C4-2B (cell line): ENCODE results near the gene STK40.

Experiments used
- H3K27ac ChIP-seq: fragments of 450-650 bp; 2 replicates; pipeline ENCODE4 v1.5.1; 2017
- ZFX ChIP-seq: fragments of 450-650 bp; IDR thresholded peaks from 2 replicates; pipeline ENCODE4 v1.6.1; 2017
- TF ChIP-seq, protein P1 (sequence below): fragments of 450-650 bp; conservative IDR thresholded peaks from 2 replicates; pipeline ENCODE4 v1.5.1; 2017; ENCODE audit warnings: mild to moderate bottlenecking

Gene STK40

DNA sequence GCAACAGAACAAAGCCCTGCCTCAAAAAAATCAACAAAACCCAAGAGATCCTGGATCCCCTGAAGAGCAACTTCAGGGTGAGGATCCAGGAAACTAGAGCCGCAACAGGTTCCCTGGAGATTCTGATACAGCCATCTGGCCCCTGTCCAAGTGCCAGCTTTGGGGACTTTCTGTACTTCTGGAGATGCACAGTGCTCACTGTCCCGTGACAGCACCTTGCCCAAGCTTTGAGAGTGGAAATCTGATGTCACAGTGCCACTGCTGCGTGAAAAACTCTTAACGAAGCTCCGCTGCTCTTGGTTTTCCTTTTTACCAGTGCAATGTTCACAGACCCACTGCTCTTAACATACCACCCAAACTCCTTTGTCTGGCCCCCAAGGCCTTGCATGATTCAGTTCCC is 26.3 kb downstream of the STK40 start:
- H3K27ac ChIP-seq: peak overlapping the region; percentile 5; the same call in 1 of the 2 replicates

DNA sequence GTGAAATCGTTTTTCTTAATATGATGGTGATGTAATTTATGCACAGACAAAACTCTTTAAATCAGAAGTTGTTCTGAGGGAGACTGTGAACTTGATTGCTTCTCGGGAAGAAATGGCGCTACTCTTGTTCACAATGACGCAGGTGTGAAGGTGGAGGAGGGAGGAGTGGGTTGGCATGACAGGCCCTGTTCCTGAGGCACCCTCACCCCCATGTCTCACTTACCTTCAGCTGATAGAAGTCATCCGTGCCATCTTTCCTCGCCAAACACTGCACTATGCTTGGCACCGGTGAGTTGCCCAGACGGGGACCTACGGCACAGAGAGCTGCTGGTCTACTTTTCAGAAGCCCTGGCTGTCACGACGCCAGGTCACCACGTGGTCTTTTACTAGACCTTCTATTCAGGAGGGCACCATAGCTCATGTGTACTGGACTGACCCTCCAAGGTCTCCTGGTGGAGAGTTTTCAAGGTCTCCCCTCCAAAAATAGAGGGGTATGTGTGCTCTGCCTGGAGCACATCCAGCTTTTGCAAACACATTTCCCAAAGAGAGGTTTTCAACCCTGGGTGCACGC is 27.1 kb downstream of the STK40 start:
- H3K27ac ChIP-seq: no peak overlapping the region
- TF ChIP-seq, protein P1, sequence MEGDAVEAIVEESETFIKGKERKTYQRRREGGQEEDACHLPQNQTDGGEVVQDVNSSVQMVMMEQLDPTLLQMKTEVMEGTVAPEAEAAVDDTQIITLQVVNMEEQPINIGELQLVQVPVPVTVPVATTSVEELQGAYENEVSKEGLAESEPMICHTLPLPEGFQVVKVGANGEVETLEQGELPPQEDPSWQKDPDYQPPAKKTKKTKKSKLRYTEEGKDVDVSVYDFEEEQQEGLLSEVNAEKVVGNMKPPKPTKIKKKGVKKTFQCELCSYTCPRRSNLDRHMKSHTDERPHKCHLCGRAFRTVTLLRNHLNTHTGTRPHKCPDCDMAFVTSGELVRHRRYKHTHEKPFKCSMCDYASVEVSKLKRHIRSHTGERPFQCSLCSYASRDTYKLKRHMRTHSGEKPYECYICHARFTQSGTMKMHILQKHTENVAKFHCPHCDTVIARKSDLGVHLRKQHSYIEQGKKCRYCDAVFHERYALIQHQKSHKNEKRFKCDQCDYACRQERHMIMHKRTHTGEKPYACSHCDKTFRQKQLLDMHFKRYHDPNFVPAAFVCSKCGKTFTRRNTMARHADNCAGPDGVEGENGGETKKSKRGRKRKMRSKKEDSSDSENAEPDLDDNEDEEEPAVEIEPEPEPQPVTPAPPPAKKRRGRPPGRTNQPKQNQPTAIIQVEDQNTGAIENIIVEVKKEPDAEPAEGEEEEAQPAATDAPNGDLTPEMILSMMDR: no peak

More for the DNA sequence above, 26.3 kb downstream of the STK40 start:
- no peak for TF ChIP-seq ZFX
- TF ChIP-seq, protein P1: no peak

- H3K27ac ChIP-seq: no peak overlapping the region
- no peak for TF ChIP-seq ZFX
- TF ChIP-seq, protein P1: no peak
These were observed 29.9 kb downstream of the STK40 start for GRCh38 chr1:36355811-36356210.

- no peak overlapping the region for H3K27ac ChIP-seq
- TF ChIP-seq, protein P1: no peak
- no peak for TF ChIP-seq ZFX
These were observed 31.2 kb downstream of the STK40 start for GRCh38 chr1:36354486-36354885.

- TF ChIP-seq, protein P1: no peak
- TF ChIP-seq ZFX: no peak
These were observed 32.5 kb downstream of the STK40 start for GRCh38 chr1:36352910-36353878.

GRCh38 chr1:36352125-36352909 is 33.4 kb downstream of the STK40 start:
- H3K27ac ChIP-seq: no peak overlapping the region
- TF ChIP-seq, protein P1: no peak
- TF ChIP-seq ZFX: no peak

More at GRCh38 chr1:36352910-36353878, 32.5 kb downstream of the STK40 start:
- H3K27ac ChIP-seq: no peak overlapping the region
